ENCODE measurements around the gene VTI1A. TPM values are rescaled to one million over a fixed set of nuclear protein-coding genes. Genes with fewer than 3 reads are reported as not detected.

VTI1A gene
- total RNA-seq, 6 experiments from 2014 or later = 11.2 to 26.2 (median 12.3) TPM

DNA sequence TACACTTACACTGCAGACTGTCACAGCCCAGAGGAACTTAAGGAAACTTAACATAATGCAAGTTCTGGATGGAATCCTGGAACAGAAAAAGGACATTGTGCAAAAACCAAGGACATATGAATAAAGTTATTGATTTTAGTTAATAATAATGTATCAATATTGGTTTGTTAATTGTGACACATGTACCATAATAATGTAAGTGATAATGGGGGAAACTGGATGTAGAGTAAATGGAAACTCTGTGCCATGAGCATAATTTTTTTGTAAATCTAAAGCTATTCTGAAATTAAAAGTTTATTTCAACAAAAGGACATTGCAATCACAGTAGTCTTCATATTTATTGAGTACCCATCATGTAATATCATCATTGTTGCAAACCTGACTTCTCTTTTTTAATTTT, 107.2 kb downstream of the VTI1A start:
- no peak overlapping the region for H3K27ac ChIP-seq
- no peaks in the 10 kb centered on the region for H3K27me3 ChIP-seq
- H3K4me1 ChIP-seq = peaks cover 0 to 9% (median 2%) of the 10 kb centered on the region in 4 donors
- H3K9me3 ChIP-seq = no peaks in the 10 kb centered on the region
- no peak overlapping the region for H3K4me3 ChIP-seq
- intact Hi-C loops (cut with DNase I) = no loop called here
- no peak for ATAC-seq
- TF ChIP-seq POLR2A (IDR thresholded peaks at IDR 0.05) = no peak
- TF ChIP-seq CTCF (IDR thresholded peaks at IDR 0.05) = no peak
- no peak for DNase-seq
- H3K36me3 ChIP-seq = no peaks in the 10 kb centered on the region

DNA sequence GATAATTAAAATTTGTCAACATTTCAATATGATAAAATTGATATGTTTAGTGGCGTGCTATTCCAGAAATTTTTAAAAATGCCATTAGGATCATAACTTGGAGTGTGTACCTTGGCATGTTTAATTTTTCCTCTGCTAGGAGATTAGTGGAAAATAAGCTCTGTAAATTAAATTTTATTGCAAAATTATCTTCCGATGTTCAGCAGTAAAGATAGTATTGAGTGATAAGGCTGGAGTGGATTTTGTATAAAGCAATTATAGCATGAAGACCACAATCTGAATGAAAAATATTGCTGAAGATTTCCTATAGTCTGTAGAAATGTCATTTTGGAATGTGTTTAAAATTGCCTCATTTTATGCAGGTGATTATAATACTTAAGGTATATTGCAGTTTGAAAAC, 110.2 kb downstream of the VTI1A start:
- intact Hi-C loops (cut with DNase I) = no loop called here
- no peaks in the 10 kb centered on the region for H3K36me3 ChIP-seq
- WGBS (ENCODE audit: insufficient coverage, low coverage, low lambda C conversion rate, missing lambda C conversion rate) = 92% methylated on average over 2 of the region's 2 CpGs
- H3K9me3 ChIP-seq = no peaks in the 10 kb centered on the region
- no peaks in the 10 kb centered on the region for H3K27me3 ChIP-seq
- ATAC-seq = no peak
- H3K27ac ChIP-seq = no peak overlapping the region
- TF ChIP-seq CTCF (IDR thresholded peaks at IDR 0.05) = no peak
- TF ChIP-seq POLR2A (IDR thresholded peaks at IDR 0.05) = no peak
- H3K4me3 ChIP-seq = no peak overlapping the region
- H3K4me1 ChIP-seq = peaks cover 0 to 9% (median 2%) of the 10 kb centered on the region in 4 donors
- no peak for DNase-seq

DNA sequence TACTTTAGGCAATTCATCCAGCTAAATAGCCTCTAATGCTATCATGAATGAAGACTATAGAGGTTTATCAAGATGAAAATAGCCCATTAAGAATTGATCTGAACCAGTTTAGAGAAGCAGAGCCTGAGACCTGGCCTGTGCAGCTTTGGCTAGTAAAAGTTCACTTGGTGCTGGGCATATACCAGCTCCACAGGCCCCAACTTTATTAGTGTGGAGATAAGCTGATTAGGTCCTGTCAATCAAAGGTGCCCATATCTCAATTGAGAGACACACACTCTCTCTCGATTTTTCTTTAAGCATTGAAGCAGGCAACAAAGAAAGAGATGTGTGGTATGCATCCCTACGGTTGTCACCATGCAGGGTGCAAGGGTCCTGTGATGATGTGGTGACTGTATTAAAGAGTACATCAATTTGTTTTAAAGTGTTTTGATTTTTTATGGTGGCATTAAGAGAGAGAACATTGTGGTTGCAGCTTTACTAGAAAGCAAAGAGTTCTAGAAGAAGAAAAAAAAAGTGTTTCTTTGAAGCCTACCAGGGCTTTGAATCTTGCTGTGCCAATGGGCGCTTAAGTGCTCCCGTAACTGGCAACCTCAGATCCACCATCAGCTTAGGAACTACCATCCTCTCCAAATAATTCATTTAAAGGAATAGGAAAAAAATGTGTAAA, 111.6 kb downstream of the VTI1A start:
- WGBS (ENCODE audit: insufficient coverage, low coverage, low lambda C conversion rate, missing lambda C conversion rate) = 88% methylated on average over 4 of the region's 4 CpGs
- H3K27me3 ChIP-seq = no peaks in the 10 kb centered on the region
- peaks cover 0 to 10% (median 2%) of the 10 kb centered on the region in 4 donors for H3K4me1 ChIP-seq
- ATAC-seq = no peak
- intact Hi-C loops (cut with DNase I) = no loop called here
- no peaks in the 10 kb centered on the region for H3K9me3 ChIP-seq
- H3K27ac ChIP-seq = no peak overlapping the region
- DNase-seq = no peak
- TF ChIP-seq CTCF (IDR thresholded peaks at IDR 0.05) (no peak), POLR2A (IDR thresholded peaks at IDR 0.05) (no peak)
- H3K36me3 ChIP-seq = no peaks in the 10 kb centered on the region
- H3K4me3 ChIP-seq = no peak overlapping the region

GRCh38 chr10:112559349-112559748, 112.3 kb downstream of the VTI1A start:
- Histone ChIP-seq H3K4me3 (no peak overlapping the region), H3K36me3 (no peaks in the 10 kb centered on the region), H3K4me1 (peaks cover 0 to 14% (median 2%) of the 10 kb centered on the region in 4 donors), H3K27ac (no peak overlapping the region), H3K9me3 (no peaks in the 10 kb centered on the region), H3K27me3 (no peaks in the 10 kb centered on the region)
- 95% methylated on average over 4 of the region's 4 CpGs for WGBS (ENCODE audit: insufficient coverage, low coverage, low lambda C conversion rate, missing lambda C conversion rate)
- DNase-seq (no peak), ATAC-seq (no peak)
- intact Hi-C loops (cut with DNase I) = no loop called here
- TF ChIP-seq CTCF (IDR thresholded peaks at IDR 0.05) = no peak
- no peak for TF ChIP-seq POLR2A (IDR thresholded peaks at IDR 0.05)

DNA sequence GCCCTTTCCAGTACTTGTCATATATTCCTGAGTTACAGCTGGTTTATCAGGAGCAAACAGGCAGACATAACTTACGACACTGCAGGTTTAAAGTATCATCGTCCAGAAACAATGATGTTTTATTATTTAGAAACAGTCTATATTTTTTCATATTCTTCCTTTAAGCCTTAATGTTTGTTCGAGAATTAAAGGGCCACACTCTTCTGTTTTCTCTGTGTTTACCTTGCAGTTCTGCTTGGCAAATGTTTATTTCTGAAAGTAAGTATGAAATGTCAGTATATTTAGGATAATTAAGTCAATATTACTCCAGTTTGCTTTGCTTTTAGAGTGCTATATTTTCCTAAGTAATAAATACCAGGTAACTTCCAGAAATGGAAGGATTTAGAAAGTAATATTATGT, 115.1 kb downstream of the VTI1A start:
- DNase-seq (no peak), ATAC-seq (no peak)
- Histone ChIP-seq H3K27me3 (no peaks in the 10 kb centered on the region), H3K27ac (no peak overlapping the region), H3K4me1 (peaks cover 0 to 6% (median 2%) of the 10 kb centered on the region in 4 donors), H3K4me3 (no peak overlapping the region), H3K9me3 (no peaks in the 10 kb centered on the region), H3K36me3 (no peaks in the 10 kb centered on the region)
- TF ChIP-seq POLR2A (IDR thresholded peaks at IDR 0.05) = no peak
- no peak for TF ChIP-seq CTCF (IDR thresholded peaks at IDR 0.05)
- intact Hi-C loops (cut with DNase I) = no loop called here
- WGBS (ENCODE audit: insufficient coverage, low coverage, low lambda C conversion rate, missing lambda C conversion rate) = 72% methylated on average over 3 of the region's 3 CpGs
